ENCODE results near the gene MRPS26.

The MRPS26 gene

GRCh38 chr20:3077618-3078134, 31.8 kb downstream of the MRPS26 start:
- FAIRE-seq = no peak

- no peak for FAIRE-seq
Measured at GRCh38 chr20:3080939-3081388, 35.1 kb downstream of the MRPS26 start.

GRCh38 chr20:3081641-3082040, 35.8 kb downstream of the MRPS26 start:
- no peak for FAIRE-seq

- FAIRE-seq = no peak
Measured at GRCh38 chr20:3082306-3082951, 36.6 kb downstream of the MRPS26 start.

- no peak for FAIRE-seq
Measured at GRCh38 chr20:3082955-3083952, 37.4 kb downstream of the MRPS26 start.

GRCh38 chr20:3084283-3084985, 38.6 kb downstream of the MRPS26 start, which contains the start of gene AVP:
AVP (minus strand) TSS chr20:3084724; CDS start chr20:3084674, 50 bp downstream.
- no peak for FAIRE-seq

- no peak for FAIRE-seq
Measured at GRCh38 chr20:3084986-3085360, 39.1 kb downstream of the MRPS26 start.

GRCh38 chr20:3085571-3086072, 39.8 kb downstream of the MRPS26 start:
- FAIRE-seq = no peak

GRCh38 chr20:3088031-3088430, 42.2 kb downstream of the MRPS26 start:
- FAIRE-seq = no peak

- no peak for FAIRE-seq
Measured at GRCh38 chr20:3090565-3090964, 44.7 kb downstream of the MRPS26 start.

- FAIRE-seq = no peak
Measured at GRCh38 chr20:3092611-3093379, 46.9 kb downstream of the MRPS26 start.

- no peak for FAIRE-seq
Measured at GRCh38 chr20:3093861-3094361, 48.1 kb downstream of the MRPS26 start.

GRCh38 chr20:3094848-3095629, 49.2 kb downstream of the MRPS26 start:
- FAIRE-seq = no peak

Measured in colon (tissue), 2 donors.